Suprapubic skin (tissue), 4 donors: ENCODE results near the gene DBH. TPM values are rescaled to one million over a fixed set of nuclear protein-coding genes. Genes with fewer than 3 reads are reported as not detected.

Experiments used
- DNase-seq, 2 donors: peaks; one replicate each; pipeline ENCODE4 v3.0.0-alpha.2; 2019; ENCODE audit warnings: low spot score in 2 of 2
- H3K27ac ChIP-seq: fragments of 200-600 bp; sonication (generic); one replicate; pipeline ENCODE4 v1.5.1; 2019
- H3K27me3 ChIP-seq: fragments of 200-600 bp; sonication (generic); one replicate; pipeline ENCODE4 v1.5.1; 2019
- H3K36me3 ChIP-seq: fragments of 200-600 bp; sonication (generic); one replicate; pipeline ENCODE4 v1.5.1; 2019
- H3K4me1 ChIP-seq: fragments of 200-600 bp; sonication (generic); one replicate; pipeline ENCODE4 v1.5.1; 2019
- H3K4me3 ChIP-seq: fragments of 200-600 bp; sonication (generic); one replicate; pipeline ENCODE4 v1.5.1; 2019; ENCODE audit warnings: mild to moderate bottlenecking
- H3K9me3 ChIP-seq: fragments of 200-600 bp; sonication (generic); one replicate; pipeline ENCODE4 v1.5.1; 2019
- EP300 ChIP-seq: sonication (generic); formaldehyde crosslinking; IDR thresholded peaks from one replicate; pipeline ENCODE4 v1.6.1; 2017; ENCODE audit warnings: antibody characterized with exemption
- POLR2A ChIP-seq, 2 donors: fragments of 450-650 bp; IDR thresholded peaks; one replicate each; pipeline ENCODE4 v1.6.1; 2017; ENCODE audit warnings: antibody characterized with exemption in 2 of 2, mild to moderate bottlenecking in 2 of 2, moderate library complexity in 2 of 2
- POLR2AphosphoS5 ChIP-seq, 3 donors: sonication (generic); formaldehyde crosslinking; IDR thresholded peaks; one replicate each; pipeline ENCODE4 v1.6.1; 2017; ENCODE audit warnings: antibody characterized with exemption in 3 of 3
- WGBS: methylation state at CpG from one replicate; pipeline ENCODE4 v1.1.5; 2018; 5-methylcytosine and 5-hydroxymethylcytosine counted together
- total RNA-seq, 4 donors: library from RNA; depleted of rRNA; stranded (reverse); fragments of >200 nt; gene quantifications; one replicate each; pipeline ENCODE4 v1.1.0, GENCODE V29; 2016
- TF ChIP-seq, protein P1 (sequence below), 2 donors: fragments of 200-600 bp in 1 of 2; fragments of 450-650 bp in 1 of 2; sonication (generic) in 1 of 2; IDR thresholded peaks; one replicate each; pipeline ENCODE4 v1.5.1; 2016 to 2019; ENCODE audit warnings: antibody characterized with exemption in 2 of 2, mild to moderate bottlenecking in 1 of 2, moderate library complexity in 1 of 2

Gene DBH
- total RNA-seq, 4 donors from 2014 or later: not detected

DNA sequence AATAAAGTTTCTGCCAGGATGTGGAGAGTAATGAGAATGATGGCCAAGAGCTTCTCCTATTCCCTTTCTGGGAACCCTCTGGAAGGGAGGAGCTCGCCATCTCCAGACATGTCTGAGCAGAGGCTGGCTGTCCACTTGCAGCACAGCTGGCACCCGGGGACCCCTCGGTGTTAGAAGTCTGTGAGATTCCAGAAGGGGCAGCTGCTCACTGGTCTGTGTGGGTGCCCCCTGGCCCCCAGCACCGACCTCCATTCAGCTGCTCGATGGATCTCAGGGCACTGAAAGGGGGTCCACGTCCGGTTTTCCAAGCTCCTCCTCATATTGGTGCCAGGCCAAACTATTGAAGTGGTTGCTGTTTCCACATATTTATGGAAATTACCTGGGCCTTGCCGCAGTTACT, 23.3 kb upstream of the DBH start:
- Histone ChIP-seq H3K4me1 (peaks cover 7% of the 10 kb centered on the region), H3K27me3 (peaks cover 99% of the 10 kb centered on the region), H3K36me3 (no peaks in the 10 kb centered on the region), H3K4me3 (no peak overlapping the region), H3K27ac (no peak overlapping the region), H3K9me3 (no peaks in the 10 kb centered on the region)
- DNase-seq: no peak
- TF ChIP-seq, protein P1, sequence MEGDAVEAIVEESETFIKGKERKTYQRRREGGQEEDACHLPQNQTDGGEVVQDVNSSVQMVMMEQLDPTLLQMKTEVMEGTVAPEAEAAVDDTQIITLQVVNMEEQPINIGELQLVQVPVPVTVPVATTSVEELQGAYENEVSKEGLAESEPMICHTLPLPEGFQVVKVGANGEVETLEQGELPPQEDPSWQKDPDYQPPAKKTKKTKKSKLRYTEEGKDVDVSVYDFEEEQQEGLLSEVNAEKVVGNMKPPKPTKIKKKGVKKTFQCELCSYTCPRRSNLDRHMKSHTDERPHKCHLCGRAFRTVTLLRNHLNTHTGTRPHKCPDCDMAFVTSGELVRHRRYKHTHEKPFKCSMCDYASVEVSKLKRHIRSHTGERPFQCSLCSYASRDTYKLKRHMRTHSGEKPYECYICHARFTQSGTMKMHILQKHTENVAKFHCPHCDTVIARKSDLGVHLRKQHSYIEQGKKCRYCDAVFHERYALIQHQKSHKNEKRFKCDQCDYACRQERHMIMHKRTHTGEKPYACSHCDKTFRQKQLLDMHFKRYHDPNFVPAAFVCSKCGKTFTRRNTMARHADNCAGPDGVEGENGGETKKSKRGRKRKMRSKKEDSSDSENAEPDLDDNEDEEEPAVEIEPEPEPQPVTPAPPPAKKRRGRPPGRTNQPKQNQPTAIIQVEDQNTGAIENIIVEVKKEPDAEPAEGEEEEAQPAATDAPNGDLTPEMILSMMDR (IDR thresholded peaks at IDR 0.05): no peak
- TF ChIP-seq POLR2AphosphoS5 (IDR thresholded peaks at IDR 0.05) (no peak), POLR2A (IDR thresholded peaks at IDR 0.05) (no peak), EP300 (no peak)
- 41% methylated on average over 7 of the region's 8 CpGs for WGBS

DNA sequence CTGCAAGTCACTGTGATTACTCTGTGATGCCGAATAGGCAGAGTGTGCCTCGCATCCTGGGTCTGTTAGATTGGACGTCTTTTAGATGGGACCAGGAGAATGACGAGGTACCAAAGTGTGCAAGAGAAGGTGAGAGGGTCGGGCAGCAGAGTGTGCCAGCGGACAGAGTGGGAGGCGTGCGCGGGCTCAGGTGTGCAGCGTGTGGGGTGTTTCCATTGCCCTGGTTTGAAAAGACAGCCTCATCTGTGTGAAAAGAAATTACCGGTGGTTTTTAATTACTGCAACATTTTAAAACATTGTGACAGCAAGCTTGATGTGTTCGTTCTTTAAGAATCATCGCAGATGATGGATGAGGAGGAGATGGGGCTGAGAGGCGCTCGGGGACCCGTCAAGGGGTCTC, 22.7 kb upstream of the DBH start:
- no peaks in the 10 kb centered on the region for H3K9me3 ChIP-seq
- H3K4me1 ChIP-seq: peaks cover 7% of the 10 kb centered on the region
- no peak overlapping the region for H3K4me3 ChIP-seq
- WGBS: 75% methylated on average over 16 of the region's 16 CpGs
- H3K27ac ChIP-seq: no peak overlapping the region
- H3K27me3 ChIP-seq: peaks cover 99% of the 10 kb centered on the region
- TF ChIP-seq, protein P1 (IDR thresholded peaks at IDR 0.05): no peak
- TF ChIP-seq POLR2AphosphoS5 (IDR thresholded peaks at IDR 0.05): no peak
- no peak for TF ChIP-seq EP300
- TF ChIP-seq POLR2A (IDR thresholded peaks at IDR 0.05): no peak
- DNase-seq: no peak
- no peaks in the 10 kb centered on the region for H3K36me3 ChIP-seq

DNA sequence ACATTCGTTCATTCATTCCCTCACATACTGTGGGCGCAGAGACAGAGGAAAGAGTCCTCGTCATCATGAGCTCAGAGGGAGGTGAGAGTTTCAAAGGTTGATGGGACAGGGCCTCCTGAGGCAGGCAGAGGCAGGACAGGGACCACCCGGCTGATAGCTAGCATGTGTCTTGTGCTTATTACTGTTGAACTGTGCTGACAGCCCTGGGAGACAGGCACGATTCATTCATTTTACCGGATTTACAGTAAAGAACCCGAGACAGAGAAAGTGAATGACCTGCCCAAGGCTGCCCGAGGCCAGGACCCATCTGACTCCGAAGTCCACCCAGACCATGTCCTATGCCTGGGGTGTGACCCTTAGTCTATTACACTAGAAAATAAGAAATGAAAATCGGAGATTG, 22.1 kb upstream of the DBH start:
- no peaks in the 10 kb centered on the region for H3K36me3 ChIP-seq
- no peaks in the 10 kb centered on the region for H3K9me3 ChIP-seq
- 62% methylated on average over 10 of the region's 10 CpGs for WGBS
- H3K4me3 ChIP-seq: no peak overlapping the region
- H3K4me1 ChIP-seq: peaks cover 5% of the 10 kb centered on the region
- H3K27me3 ChIP-seq: peaks cover 96% of the 10 kb centered on the region
- no peak overlapping the region for H3K27ac ChIP-seq
- TF ChIP-seq POLR2AphosphoS5 (IDR thresholded peaks at IDR 0.05): no peak
- no peak for TF ChIP-seq POLR2A (IDR thresholded peaks at IDR 0.05)
- TF ChIP-seq EP300: no peak
- TF ChIP-seq, protein P1 (IDR thresholded peaks at IDR 0.05): no peak
- DNase-seq: no peak

DNA sequence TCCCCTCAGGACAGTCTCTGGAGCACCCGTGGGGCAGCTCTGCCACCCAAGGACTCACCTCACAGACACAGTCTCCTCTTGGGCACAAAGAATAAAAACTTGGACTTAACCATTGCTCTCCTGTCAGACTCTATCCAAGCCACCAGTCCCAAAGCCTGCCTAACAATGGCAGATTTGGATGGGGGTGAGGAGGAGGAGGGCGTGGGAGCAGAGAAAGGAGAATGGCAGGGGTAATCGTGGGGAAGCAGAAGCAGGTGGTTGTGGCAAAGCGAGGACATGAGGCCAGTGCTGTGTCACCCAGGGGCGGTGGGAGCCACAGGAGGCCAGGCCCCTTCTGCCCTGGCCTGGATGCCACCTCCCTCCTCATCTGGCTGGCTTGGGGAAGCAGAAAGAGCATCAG, 21.5 kb upstream of the DBH start:
- Histone ChIP-seq H3K4me3 (no peak overlapping the region), H3K27ac (no peak overlapping the region), H3K9me3 (no peaks in the 10 kb centered on the region), H3K36me3 (no peaks in the 10 kb centered on the region), H3K4me1 (peaks cover under 1% of the 10 kb centered on the region), H3K27me3 (peaks cover 95% of the 10 kb centered on the region)
- TF ChIP-seq, protein P1 (IDR thresholded peaks at IDR 0.05): no peak
- TF ChIP-seq POLR2AphosphoS5 (IDR thresholded peaks at IDR 0.05) (no peak), EP300 (no peak)
- 64% methylated on average over 5 of the region's 5 CpGs for WGBS
- DNase-seq: no peak

DNA sequence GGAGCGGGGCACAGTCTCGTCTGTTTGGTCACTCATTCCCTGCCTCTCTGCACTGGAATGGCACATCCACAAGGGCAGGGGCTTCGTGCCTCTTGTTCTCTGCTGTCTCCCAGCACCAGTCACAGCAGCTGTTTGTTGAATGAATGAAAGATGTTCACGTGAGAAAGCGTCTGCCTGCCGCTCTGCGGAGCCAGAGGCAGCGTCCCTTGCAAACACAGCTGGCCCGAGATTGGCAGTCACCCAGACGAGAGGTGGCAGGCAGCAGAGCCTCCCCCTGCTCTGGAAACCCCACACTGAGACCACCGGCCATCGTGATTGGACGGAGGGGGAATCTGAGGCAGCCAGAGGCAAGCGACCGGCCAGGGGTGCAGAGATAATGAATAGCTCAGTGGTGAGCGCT, 21.0 kb upstream of the DBH start:
- WGBS: 61% methylated on average over 6 of the region's 16 CpGs
- DNase-seq: no peak
- peaks cover 90% of the 10 kb centered on the region for H3K27me3 ChIP-seq
- no peak for TF ChIP-seq POLR2A (IDR thresholded peaks at IDR 0.05)
- TF ChIP-seq, protein P1 (IDR thresholded peaks at IDR 0.05): no peak
- no peak for TF ChIP-seq EP300
- no peak for TF ChIP-seq POLR2AphosphoS5 (IDR thresholded peaks at IDR 0.05)
- no peaks in the 10 kb centered on the region for H3K36me3 ChIP-seq
- H3K9me3 ChIP-seq: no peaks in the 10 kb centered on the region
- no peaks in the 10 kb centered on the region for H3K4me1 ChIP-seq
- no peak overlapping the region for H3K27ac ChIP-seq
- H3K4me3 ChIP-seq: no peak overlapping the region
